ENCODE data around the gene SRR.
"Not testable (repeated sequence)": the region's sequence is repeated elsewhere in the genome, so short reads cannot be mapped to it uniquely, and the experiment has no call there.

The SRR gene

GRCh38 chr17:2292100-2292499 lies 11.7 kb upstream of the SRR start:
- Histone ChIP-seq H3K9ac (ENCODE audit: low read length in 2 of 2) (no peak overlapping the region), H3K27ac (ENCODE audit: low read length) (no peak overlapping the region), H3K36me3 (ENCODE audit: control insufficient read depth in 2 of 2, insufficient read depth in 2 of 2, low read length in 2 of 2) (peaks cover 42 to 45% of the 10 kb centered on the region in 2 donors), H3K27me3 (ENCODE audit: control insufficient read depth in 1 of 2, insufficient read depth in 2 of 2, low read length in 2 of 2) (no peaks in the 10 kb centered on the region), H3K9me3 (ENCODE audit: control insufficient read depth in 2 of 2, low read length in 2 of 2) (no peaks in the 10 kb centered on the region), H3K4me3 (ENCODE audit: low read length in 2 of 2) (no peak overlapping the region), H3K4me1 (ENCODE audit: control insufficient read depth, insufficient read depth, low read length) (no peaks in the 10 kb centered on the region)

- no peak overlapping the region for H3K4me3 ChIP-seq (ENCODE audit: low read length in 2 of 2)
- H3K4me1 ChIP-seq (ENCODE audit: control insufficient read depth, insufficient read depth, low read length), result peaks cover 3% of the 10 kb centered on the region
- no peak overlapping the region for H3K27ac ChIP-seq (ENCODE audit: low read length)
- H3K9ac ChIP-seq (ENCODE audit: low read length in 2 of 2), result no peak overlapping the region
- no peaks in the 10 kb centered on the region for H3K9me3 ChIP-seq (ENCODE audit: control insufficient read depth in 2 of 2, low read length in 2 of 2)
- peaks cover 52 to 54% of the 10 kb centered on the region in 2 donors for H3K36me3 ChIP-seq (ENCODE audit: control insufficient read depth in 2 of 2, insufficient read depth in 2 of 2, low read length in 2 of 2)
- no peaks in the 10 kb centered on the region for H3K27me3 ChIP-seq (ENCODE audit: control insufficient read depth in 1 of 2, insufficient read depth in 2 of 2, low read length in 2 of 2)
Measured at GRCh38 chr17:2295575-2295974, 8.2 kb upstream of the SRR start.

- no peak overlapping the region for H3K9ac ChIP-seq (ENCODE audit: low read length in 2 of 2)
- peaks cover 7% of the 10 kb centered on the region for H3K4me1 ChIP-seq (ENCODE audit: control insufficient read depth, insufficient read depth, low read length)
- H3K27me3 ChIP-seq (ENCODE audit: control insufficient read depth in 1 of 2, insufficient read depth in 2 of 2, low read length in 2 of 2), result no peaks in the 10 kb centered on the region
- H3K36me3 ChIP-seq (ENCODE audit: control insufficient read depth in 2 of 2, insufficient read depth in 2 of 2, low read length in 2 of 2), result peaks cover 46 to 51% of the 10 kb centered on the region in 2 donors
- no peak overlapping the region for H3K4me3 ChIP-seq (ENCODE audit: low read length in 2 of 2)
- H3K9me3 ChIP-seq (ENCODE audit: control insufficient read depth in 2 of 2, low read length in 2 of 2), result no peaks in the 10 kb centered on the region
- H3K27ac ChIP-seq (ENCODE audit: low read length), result no peak overlapping the region
Measured at GRCh38 chr17:2297023-2297422, 6.7 kb upstream of the SRR start.

- H3K36me3 ChIP-seq (ENCODE audit: control insufficient read depth in 2 of 2, insufficient read depth in 2 of 2, low read length in 2 of 2), result peaks cover 32 to 35% of the 10 kb centered on the region in 2 donors
- H3K27me3 ChIP-seq (ENCODE audit: control insufficient read depth in 1 of 2, insufficient read depth in 2 of 2, low read length in 2 of 2), result no peaks in the 10 kb centered on the region
- no peak overlapping the region for H3K4me3 ChIP-seq (ENCODE audit: low read length in 2 of 2)
- H3K9ac ChIP-seq (ENCODE audit: low read length in 2 of 2), result no peak overlapping the region
- H3K9me3 ChIP-seq (ENCODE audit: control insufficient read depth in 2 of 2, low read length in 2 of 2), result no peaks in the 10 kb centered on the region
- H3K4me1 ChIP-seq (ENCODE audit: control insufficient read depth, insufficient read depth, low read length), result peaks cover 16% of the 10 kb centered on the region
- H3K27ac ChIP-seq (ENCODE audit: low read length), result no peak overlapping the region
Measured at GRCh38 chr17:2299136-2299535, 4.6 kb upstream of the SRR start.

- Histone ChIP-seq H3K27me3 (ENCODE audit: control insufficient read depth in 1 of 2, insufficient read depth in 2 of 2, low read length in 2 of 2) (no peaks in the 10 kb centered on the region), H3K27ac (ENCODE audit: low read length) (no peak overlapping the region), H3K9ac (ENCODE audit: low read length in 2 of 2) (no peak overlapping the region), H3K9me3 (ENCODE audit: control insufficient read depth in 2 of 2, low read length in 2 of 2) (no peaks in the 10 kb centered on the region), H3K4me1 (ENCODE audit: control insufficient read depth, insufficient read depth, low read length) (peaks cover 16% of the 10 kb centered on the region), H3K36me3 (ENCODE audit: control insufficient read depth in 2 of 2, insufficient read depth in 2 of 2, low read length in 2 of 2) (peaks cover 29 to 32% of the 10 kb centered on the region in 2 donors), H3K4me3 (ENCODE audit: low read length in 2 of 2) (no peak overlapping the region)
Measured at GRCh38 chr17:2299756-2300155, 4.0 kb upstream of the SRR start.

- H3K9ac ChIP-seq (ENCODE audit: low read length in 2 of 2), result peak overlapping the region; percentile 87 to 91
- H3K27me3 ChIP-seq (ENCODE audit: control insufficient read depth in 1 of 2, insufficient read depth in 2 of 2, low read length in 2 of 2), result no peaks in the 10 kb centered on the region
- peak overlapping the region; percentile 83 to 88 for H3K4me3 ChIP-seq (ENCODE audit: low read length in 2 of 2)
- peaks cover 11 to 15% of the 10 kb centered on the region in 2 donors for H3K36me3 ChIP-seq (ENCODE audit: control insufficient read depth in 2 of 2, insufficient read depth in 2 of 2, low read length in 2 of 2)
- no peaks in the 10 kb centered on the region for H3K9me3 ChIP-seq (ENCODE audit: control insufficient read depth in 2 of 2, low read length in 2 of 2)
- H3K4me1 ChIP-seq (ENCODE audit: control insufficient read depth, insufficient read depth, low read length), result peaks cover 16% of the 10 kb centered on the region
- peak overlapping the region; percentile 67 for H3K27ac ChIP-seq (ENCODE audit: low read length)
Measured at GRCh38 chr17:2302778-2303203, 959 bp upstream of the SRR start.

GRCh38 chr17:2304931-2305330 lies 1.2 kb downstream of the SRR start:
- Histone ChIP-seq H3K9me3 (ENCODE audit: control insufficient read depth in 2 of 2, low read length in 2 of 2) (no peaks in the 10 kb centered on the region), H3K27ac (ENCODE audit: low read length) (no peak overlapping the region), H3K4me1 (ENCODE audit: control insufficient read depth, insufficient read depth, low read length) (peaks cover 13% of the 10 kb centered on the region), H3K27me3 (ENCODE audit: control insufficient read depth in 1 of 2, insufficient read depth in 2 of 2, low read length in 2 of 2) (no peaks in the 10 kb centered on the region), H3K4me3 (ENCODE audit: low read length in 2 of 2) (peak overlapping the region in 1 of 2 donors; percentile 22), H3K9ac (ENCODE audit: low read length in 2 of 2) (no peak overlapping the region), H3K36me3 (ENCODE audit: control insufficient read depth in 2 of 2, insufficient read depth in 2 of 2, low read length in 2 of 2) (peaks cover 2 to 3% of the 10 kb centered on the region in 2 donors)

GRCh38 chr17:2309338-2310154 lies 5.8 kb downstream of the SRR start:
- Histone ChIP-seq H3K27ac (ENCODE audit: low read length) (no peak overlapping the region), H3K4me1 (ENCODE audit: control insufficient read depth, insufficient read depth, low read length) (no peaks in the 10 kb centered on the region), H3K4me3 (ENCODE audit: low read length in 2 of 2) (no peak overlapping the region), H3K9ac (ENCODE audit: low read length in 2 of 2) (no peak overlapping the region), H3K27me3 (ENCODE audit: control insufficient read depth in 1 of 2, insufficient read depth in 2 of 2, low read length in 2 of 2) (no peaks in the 10 kb centered on the region), H3K9me3 (ENCODE audit: control insufficient read depth in 2 of 2, low read length in 2 of 2) (no peaks in the 10 kb centered on the region), H3K36me3 (ENCODE audit: control insufficient read depth in 2 of 2, insufficient read depth in 2 of 2, low read length in 2 of 2) (no peaks in the 10 kb centered on the region)

GRCh38 chr17:2312736-2313135 lies 9.0 kb downstream of the SRR start:
- no peaks in the 10 kb centered on the region for H3K36me3 ChIP-seq (ENCODE audit: control insufficient read depth in 2 of 2, insufficient read depth in 2 of 2, low read length in 2 of 2)
- H3K4me1 ChIP-seq (ENCODE audit: control insufficient read depth, insufficient read depth, low read length), result no peaks in the 10 kb centered on the region
- no peak overlapping the region for H3K27ac ChIP-seq (ENCODE audit: low read length)
- H3K27me3 ChIP-seq (ENCODE audit: control insufficient read depth in 1 of 2, insufficient read depth in 2 of 2, low read length in 2 of 2), result no peaks in the 10 kb centered on the region
- no peak overlapping the region for H3K4me3 ChIP-seq (ENCODE audit: low read length in 2 of 2)
- H3K9ac ChIP-seq (ENCODE audit: low read length in 2 of 2), result no peak overlapping the region
- no peaks in the 10 kb centered on the region for H3K9me3 ChIP-seq (ENCODE audit: control insufficient read depth in 2 of 2, low read length in 2 of 2)

- H3K27me3 ChIP-seq (ENCODE audit: control insufficient read depth in 1 of 2, insufficient read depth in 2 of 2, low read length in 2 of 2); H3K36me3 ChIP-seq (ENCODE audit: control insufficient read depth in 2 of 2, insufficient read depth in 2 of 2, low read length in 2 of 2); H3K4me3 ChIP-seq (ENCODE audit: low read length in 2 of 2); H3K27ac ChIP-seq (ENCODE audit: low read length); H3K9me3 ChIP-seq (ENCODE audit: control insufficient read depth in 2 of 2, low read length in 2 of 2); H3K4me1 ChIP-seq (ENCODE audit: control insufficient read depth, insufficient read depth, low read length); H3K9ac ChIP-seq (ENCODE audit: low read length in 2 of 2): not testable (repeated sequence)
Measured at GRCh38 chr17:2316916-2317205, 13.1 kb downstream of the SRR start.

GRCh38 chr17:2317796-2318195 lies 14.0 kb downstream of the SRR start:
- Histone ChIP-seq H3K4me1 (ENCODE audit: control insufficient read depth, insufficient read depth, low read length) (no peaks in the 10 kb centered on the region), H3K36me3 (ENCODE audit: control insufficient read depth in 2 of 2, insufficient read depth in 2 of 2, low read length in 2 of 2) (peaks cover 0 to 5% of the 10 kb centered on the region in 2 donors), H3K4me3 (ENCODE audit: low read length in 2 of 2) (no peak overlapping the region), H3K27me3 (ENCODE audit: control insufficient read depth in 1 of 2, insufficient read depth in 2 of 2, low read length in 2 of 2) (no peaks in the 10 kb centered on the region), H3K9ac (ENCODE audit: low read length in 2 of 2) (no peak overlapping the region), H3K27ac (ENCODE audit: low read length) (no peak overlapping the region), H3K9me3 (ENCODE audit: control insufficient read depth in 2 of 2, low read length in 2 of 2) (no peaks in the 10 kb centered on the region)
